HG03558 (cell line): Measurements from ENCODE around the gene SPEM2.

ENCODE experiments used
- ATAC-seq: cut with Tn5 transposase; IDR thresholded peaks from one replicate; pipeline ENCODE4 v1.9.1; 2021; ENCODE audit warnings: moderate number of reproducible peaks; ENCODE audit not compliant: unreplicated experiment; ENCODE audit errors: extremely low read depth

Gene SPEM2

GRCh38 chr17:7419819-7420610, 5.4 kb upstream of the SPEM2 start, which contains the start of gene SPEM1:
Gene SPEM1 (plus strand): TSS chr17:7420324. CDS start chr17:7420385, 61 bp downstream.
- no peak for ATAC-seq

GRCh38 chr17:7421186-7421585, 4.2 kb upstream of the SPEM2 start:
- ATAC-seq = no peak

- no peak for ATAC-seq
These were observed 1.7 kb upstream of the SPEM2 start for GRCh38 chr17:7423679-7424078.

- ATAC-seq = no peak
These were observed 340 bp downstream of the SPEM2 start for GRCh38 chr17:7425756-7426155.

GRCh38 chr17:7426203-7426863, 917 bp downstream of the SPEM2 start:
- ATAC-seq = no peak

GRCh38 chr17:7426896-7427489, 1.6 kb downstream of the SPEM2 start:
- ATAC-seq = no peak

- ATAC-seq = no peak
These were observed 2.1 kb downstream of the SPEM2 start for GRCh38 chr17:7427549-7427948.

GRCh38 chr17:7428557-7428956, 3.1 kb downstream of the SPEM2 start, which contains the start of gene SPEM3:
Gene SPEM3 (plus strand): TSS chr17:7428857. CDS start chr17:7428903, 46 bp downstream.
- ATAC-seq = no peak

GRCh38 chr17:7429722-7430121, 4.3 kb downstream of the SPEM2 start:
- no peak for ATAC-seq

- ATAC-seq = no peak
These were observed 5.8 kb downstream of the SPEM2 start for GRCh38 chr17:7431231-7431630.

GRCh38 chr17:7432296-7432695, 6.9 kb downstream of the SPEM2 start:
- ATAC-seq = no peak

- no peak for ATAC-seq
These were observed 10.5 kb downstream of the SPEM2 start for GRCh38 chr17:7435676-7436555.

- ATAC-seq = no peak
These were observed 11.3 kb downstream of the SPEM2 start for GRCh38 chr17:7436556-7437368.

- no peak for ATAC-seq
These were observed 12.0 kb downstream of the SPEM2 start for GRCh38 chr17:7437369-7437863.

GRCh38 chr17:7437950-7438614, 12.7 kb downstream of the SPEM2 start:
- no peak for ATAC-seq

- ATAC-seq = no peak
These were observed 13.4 kb downstream of the SPEM2 start for GRCh38 chr17:7438656-7439460.

GRCh38 chr17:7439462-7440112, 14.2 kb downstream of the SPEM2 start, which contains the start of gene FGF11:
Gene FGF11 (plus strand): TSS chr17:7439512. CDS start chr17:7439621, 109 bp downstream.
- no peak for ATAC-seq
